ENCODE results near the gene ZNF331. TPM values are rescaled to one million over a fixed set of nuclear protein-coding genes. Genes with fewer than 3 reads are reported as not detected.

Gene ZNF331
- total and polyA plus RNA-seq, 2 of the 8 experiments (the other 6 are each of a cell fraction or from before 2014, with no cell fraction given) = 30.0 to 44.1 TPM

GRCh38 chr19:53597023-53597422 is 59.1 kb downstream of the ZNF331 start:
- Histone ChIP-seq H3K79me1 (ENCODE audit: low read depth, low read length) (no peaks in the 10 kb centered on the region), H3K4me1 (replicated peaks in 1 of 4; ENCODE audit: control insufficient read depth in 3 of 4, insufficient read depth in 4 of 4, low read length in 3 of 4) (peaks cover 4 to 28% (median 20%) of the 10 kb centered on the region in 4 experiments), H3K14ac (ENCODE audit: insufficient read length) (no peak overlapping the region), H3K4me2 (ENCODE audit: insufficient read depth in 1 of 2, low read depth in 2 of 2, low read length in 2 of 2) (no peak overlapping the region), H3K79me2 (ENCODE audit: control insufficient read depth in 1 of 2, insufficient read depth in 2 of 2, low read length in 2 of 2) (no peaks in the 10 kb centered on the region), H4K20me1 (replicated peaks in 1 of 2; ENCODE audit: control insufficient read depth in 1 of 2, insufficient read depth in 2 of 2, low read length in 2 of 2) (no peaks in the 10 kb centered on the region), H2BK20ac (ENCODE audit: low read length) (peak overlapping the region; percentile 43; the same call in 1 of the 2 replicates), H3K56ac (replicated peaks; ENCODE audit: insufficient read length, low read depth, low read length) (no peak overlapping the region), H3K36me3 (ENCODE audit: control insufficient read depth in 2 of 4, insufficient read depth in 4 of 4, low read length in 3 of 4) (no peaks in the 10 kb centered on the region), H3K23me2 (ENCODE audit: low read depth, low read length) (no peaks in the 10 kb centered on the region), H4K91ac (replicated peaks; ENCODE audit: insufficient read length, low read length) (no peak overlapping the region), H2AK5ac (ENCODE audit: low read depth, low read length) (no peak overlapping the region), H3K23ac (ENCODE audit: insufficient read length) (no peak overlapping the region), H4K5ac (ENCODE audit: insufficient read length, low read depth, low read length) (peak overlapping the region; percentile 44), H2BK5ac (ENCODE audit: low read depth, low read length) (peak overlapping the region; percentile 90; the same call in 1 of the 2 replicates), H3K9ac (replicated peaks in 1 of 4; ENCODE audit: extremely low read depth in 1 of 4, low read depth in 3 of 4, low read length in 3 of 4) (no peak overlapping the region), H2BK120ac (replicated peaks; ENCODE audit: low read depth, low read length) (no peak overlapping the region), H2BK12ac (ENCODE audit: low read depth, low read length) (0 out of 2 replicates have a peak overlapping the region, but pooled peaks have one; percentile 27), H3K9me3 (ENCODE audit: insufficient read depth in 2 of 2, low read depth in 1 of 2, low read length in 1 of 2) (no peaks in the 10 kb centered on the region), H3K18ac (ENCODE audit: extremely low read depth, low read length) (no peak overlapping the region; the same call in 1 of the 2 replicates), H4K8ac (ENCODE audit: extremely low read depth, insufficient read depth, low read length) (no peak overlapping the region), H2BK15ac (ENCODE audit: low read length) (no peak overlapping the region), H2AFZ (ENCODE audit: low read length) (no peak overlapping the region), H3K4me3 (ENCODE audit: extremely low read depth in 1 of 4, insufficient read depth in 2 of 4, low read depth in 3 of 4, low read length in 4 of 4) (no peak overlapping the region), H3K27ac (ENCODE audit: low read depth, low read length) (peak overlapping the region; percentile 47; the same call in 1 of the 2 replicates), H3K27me3 (replicated peaks in 1 of 4; ENCODE audit: control insufficient read depth in 3 of 4, extremely low read depth in 1 of 4, insufficient read depth in 3 of 4, low read length in 3 of 4) (no peaks in the 10 kb centered on the region), H3K4ac (replicated peaks; ENCODE audit: insufficient read length, low read depth, low read length) (no peak overlapping the region)
- 84% methylated on average over 12 of the region's 12 CpGs; no CpG with 5 or more reads in 1 of the 2 experiments for WGBS, 2 experiments (ENCODE audit: extremely low coverage in 1 of 2, insufficient coverage in 1 of 2, insufficient read length in 1 of 2, insufficient replicate concordance in 2 of 2, low coverage in 1 of 2, low lambda C conversion rate in 2 of 2, missing lambda C conversion rate in 1 of 2)
- ChIA-PET CTCF (ENCODE audit: partially characterized antibody) (interaction anchor here (0.6 to 6.1 kb wide), 4 partner anchors 33 to 149 kb away, joined by 3 to 52 read pairs (median 3); no protein-coding TSS in a partner anchor), POLR2A (ENCODE audit: partially characterized antibody) (interaction anchor here (1.3 to 2.9 kb wide), 4 partner anchors 12 to 172 kb away, joined by 4 to 14 read pairs (median 8); no protein-coding TSS in a partner anchor)
- no peak for TF ChIP-seq BCL11A (IDR thresholded peaks at IDR 0.05; ENCODE audit: low read depth in 2 of 2, low read length in 2 of 2)
- TF ChIP-seq CBX5 (IDR thresholded peaks at IDR 0.05; ENCODE audit: low read depth, low read length) = no peak
- FAIRE-seq (no peak), DNase-seq (ENCODE audit: low read depth in 1 of 2, low spot score in 2 of 2) (no peak)

All from H1 (cell line).